H1 (cell line): ENCODE measurements around the gene ISX. TPM values are rescaled to one million over a fixed set of nuclear protein-coding genes. Genes with fewer than 3 reads are reported as not detected.

Experiments
- CTCF ChIA-PET: fragments of 300-600 bp; sonication (Branson Sonifier 250); formaldehyde crosslinking; loops from one replicate; lab custom pipeline; 2021; ENCODE audit not compliant: partially characterized antibody; lab: Charles Lee
- POLR2A ChIA-PET: fragments of 300-600 bp; sonication (Branson Sonifier 250); formaldehyde crosslinking; loops from one replicate; lab custom pipeline; 2021; ENCODE audit warnings: inconsistent platforms; ENCODE audit not compliant: partially characterized antibody; lab: Charles Lee
- DNase-seq, 2 experiments: peaks; one replicate each; pipeline versions ENCODE4 v3.0.0 to v3.0.0-alpha.2; 2010 to 2022; ENCODE audit warnings: low spot score in 2 of 2, low read depth in 1 of 2, mixed read lengths in 1 of 2
- FAIRE-seq: peaks from 2 replicates; lab custom pipeline; 2011; peaks lifted over from hg19 to GRCh38; lab: Jason Lieb, UNC
- H2AFZ ChIP-seq: 2 replicates; pipeline ENCODE4 v1.8.1; 2012; ENCODE audit warnings: low read length, inconsistent platforms
- H2AK5ac ChIP-seq: 2 replicates; pipeline ENCODE4 v1.6.1; 2013; ENCODE audit warnings: low read depth, low read length
- H2BK120ac ChIP-seq: replicated peaks from 2 replicates; pipeline ENCODE3; 2013; ENCODE audit warnings: low read depth, low read length, inconsistent platforms
- H2BK12ac ChIP-seq: 2 replicates; pipeline ENCODE4 v1.6.1; 2013; ENCODE audit warnings: low read depth, low read length
- H2BK15ac ChIP-seq: 2 replicates; pipeline ENCODE4 v1.6.1; 2013; ENCODE audit warnings: low read length
- H2BK20ac ChIP-seq: 2 replicates; pipeline ENCODE4 v1.6.1; 2013; ENCODE audit warnings: low read length
- H2BK5ac ChIP-seq: 2 replicates; pipeline ENCODE4 v1.6.1; 2013; ENCODE audit warnings: low read depth, low read length
- H3K14ac ChIP-seq: 2 replicates; pipeline ENCODE4 v1.6.1; 2013; ENCODE audit warnings: inconsistent platforms; ENCODE audit not compliant: insufficient read length
- H3K18ac ChIP-seq: 2 replicates; pipeline ENCODE4 v1.6.1; 2013; ENCODE audit warnings: low read length; ENCODE audit errors: extremely low read depth
- H3K23ac ChIP-seq: 2 replicates; pipeline ENCODE4 v1.6.1; 2013; ENCODE audit warnings: inconsistent platforms; ENCODE audit not compliant: insufficient read length
- H3K23me2 ChIP-seq: 2 replicates; pipeline ENCODE4 v1.6.1; 2013; ENCODE audit warnings: low read depth, low read length
- H3K27ac ChIP-seq: 2 replicates; pipeline ENCODE4 v1.6.1; 2011; ENCODE audit warnings: low read depth, low read length, inconsistent platforms
- H3K27me3 ChIP-seq, 4 experiments: replicated peaks in 1 of 4; 1 replicate in 1 of 4; 2 replicates in 3 of 4; pipeline versions ENCODE4 v1.6.1 to v1.8.1; 2011 to 2013; ENCODE audit warnings: low read length in 3 of 4, mild to moderate bottlenecking in 3 of 4, inconsistent platforms in 2 of 4, mixed read lengths in 2 of 4, moderate library complexity in 1 of 4; ENCODE audit not compliant: control insufficient read depth in 3 of 4, insufficient read depth in 3 of 4; ENCODE audit errors: extremely low read depth in 1 of 4
- H3K36me3 ChIP-seq, 4 experiments: 2 replicates each; pipeline versions ENCODE4 v1.6.1 to v1.8.1; 2011 to 2013; ENCODE audit warnings: mild to moderate bottlenecking in 4 of 4, low read length in 3 of 4, moderate library complexity in 2 of 4, control low read depth in 1 of 4, inconsistent platforms in 1 of 4; ENCODE audit not compliant: insufficient read depth in 4 of 4, control insufficient read depth in 2 of 4
- H3K4ac ChIP-seq: replicated peaks from 2 replicates; pipeline ENCODE3; 2013; ENCODE audit warnings: low read length, low read depth, mixed read lengths, inconsistent platforms; ENCODE audit not compliant: insufficient read length
- H3K4me1 ChIP-seq, 4 experiments: replicated peaks in 1 of 4; 1 replicate in 1 of 4; 2 replicates in 3 of 4; pipeline versions ENCODE4 v1.6.1 to v1.8.1; 2011 to 2013; ENCODE audit warnings: low read length in 3 of 4, inconsistent platforms in 2 of 4, mixed read lengths in 1 of 4; ENCODE audit not compliant: insufficient read depth in 4 of 4, control insufficient read depth in 3 of 4
- H3K4me2 ChIP-seq, 2 experiments: 2 replicates each; pipeline versions ENCODE4 v1.6.1 to v1.8.1; 2011 to 2013; ENCODE audit warnings: low read depth in 2 of 2, low read length in 2 of 2, control low read depth in 1 of 2, inconsistent platforms in 1 of 2, mild to moderate bottlenecking in 1 of 2; ENCODE audit not compliant: insufficient read depth in 1 of 2
- H3K4me3 ChIP-seq, 4 experiments: fragments of 200-600, 300-600 bp in 1 of 4; sonication (generic), shearing (Covaris generic), sonication (Bioruptor Twin) in 1 of 4; 2 replicates each; pipeline versions ENCODE4 v1.5.1 to v1.8.1; 2011 to 2016; ENCODE audit warnings: low read length in 4 of 4, low read depth in 3 of 4, control low read depth in 2 of 4, inconsistent platforms in 2 of 4, mild to moderate bottlenecking in 2 of 4, mixed read lengths in 1 of 4, moderate library complexity in 1 of 4; ENCODE audit not compliant: insufficient read depth in 2 of 4; ENCODE audit errors: extremely low read depth in 1 of 4
- H3K56ac ChIP-seq: replicated peaks from 2 replicates; pipeline ENCODE3; 2013; ENCODE audit warnings: low read depth, mild to moderate bottlenecking, mixed read lengths, low read length, inconsistent platforms; ENCODE audit not compliant: insufficient read length
- H3K79me1 ChIP-seq: 2 replicates; pipeline ENCODE4 v1.6.1; 2013; ENCODE audit warnings: low read depth, low read length, control low read depth
- H3K79me2 ChIP-seq, 2 experiments: 2 replicates each; pipeline versions ENCODE4 v1.6.1 to v1.8.1; 2012 to 2013; ENCODE audit warnings: low read length in 2 of 2, mild to moderate bottlenecking in 2 of 2, inconsistent platforms in 1 of 2; ENCODE audit not compliant: insufficient read depth in 2 of 2, control insufficient read depth in 1 of 2
- H3K9ac ChIP-seq, 4 experiments: replicated peaks in 1 of 4; 1 replicate in 1 of 4; 2 replicates in 3 of 4; pipeline versions ENCODE4 v1.6.1 to v1.8.1; 2011 to 2013; ENCODE audit warnings: low read depth in 3 of 4, low read length in 3 of 4, control low read depth in 2 of 4, mild to moderate bottlenecking in 2 of 4, moderate library complexity in 2 of 4, inconsistent platforms in 1 of 4; ENCODE audit errors: extremely low read depth in 1 of 4
- H3K9me3 ChIP-seq, 2 experiments: 2 replicates each; pipeline versions ENCODE4 v1.6.1 to v1.8.1; 2012 to 2013; ENCODE audit warnings: mild to moderate bottlenecking in 2 of 2, moderate library complexity in 2 of 2, control low read depth in 1 of 2, inconsistent platforms in 1 of 2, low read depth in 1 of 2, low read length in 1 of 2, mixed read lengths in 1 of 2; ENCODE audit not compliant: insufficient read depth in 2 of 2
- H4K20me1 ChIP-seq, 2 experiments: replicated peaks in 1 of 2; 2 replicates each; pipeline versions ENCODE3 to v1.8.1; 2011 to 2013; ENCODE audit warnings: inconsistent platforms in 2 of 2, low read length in 2 of 2, mild to moderate bottlenecking in 1 of 2; ENCODE audit not compliant: insufficient read depth in 2 of 2, control insufficient read depth in 1 of 2
- H4K5ac ChIP-seq: 2 replicates; pipeline ENCODE4 v1.6.1; 2013; ENCODE audit warnings: low read length, low read depth, mixed read lengths, inconsistent platforms; ENCODE audit not compliant: insufficient read length
- H4K8ac ChIP-seq: 2 replicates; pipeline ENCODE4 v1.8.0; 2013; ENCODE audit warnings: mild to moderate bottlenecking, moderate library complexity, low read length, inconsistent platforms; ENCODE audit not compliant: insufficient read depth; ENCODE audit errors: extremely low read depth
- H4K91ac ChIP-seq: replicated peaks from 2 replicates; pipeline ENCODE3; 2013; ENCODE audit warnings: low read length, mixed read lengths, inconsistent platforms; ENCODE audit not compliant: insufficient read length
- ASH2L ChIP-seq: fragments of 200-600, 300-600 bp; sonication (generic); IDR thresholded peaks from one replicate; pipeline ENCODE4 v1.7.1; 2017; ENCODE audit warnings: low read length
- BACH1 ChIP-seq: IDR thresholded peaks from 2 replicates; pipeline ENCODE4 v1.6.1; 2012; ENCODE audit warnings: low read length, improper control_type of control experiment
- CHD2 ChIP-seq: IDR thresholded peaks from 2 replicates; pipeline ENCODE4 v1.6.1; 2012; ENCODE audit warnings: low read length, improper control_type of control experiment
- JUN ChIP-seq: IDR thresholded peaks from 2 replicates; pipeline ENCODE4 v1.6.1; 2011; ENCODE audit warnings: low read depth, mild to moderate bottlenecking, improper control_type of control experiment, low read length
- PHF8 ChIP-seq: fragments of 200-600 bp; sonication (generic); conservative IDR thresholded peaks from 2 replicates; pipeline ENCODE4 v1.7.1; 2012; ENCODE audit warnings: low read depth, mild to moderate bottlenecking, inconsistent platforms, low read length, moderate library complexity
- SUZ12 ChIP-seq: fragments of 200-600 bp; sonication (generic); IDR thresholded peaks from 2 replicates; pipeline ENCODE4 v1.6.1; 2012; ENCODE audit warnings: mild to moderate bottlenecking, inconsistent platforms, low read length, moderate library complexity, mixed read lengths
- whole genome bisulfite sequencing, 2 experiments: shearing (Covaris generic) in 1 of 2; methylation state at CpG; one replicate each; pipeline versions ENCODE4 v1.1.6 to v1.1.7; 2013 to 2015; ENCODE audit warnings: low lambda C conversion rate in 2 of 2, mixed read lengths in 2 of 2, inconsistent platforms in 1 of 2, low coverage in 1 of 2, missing lambda C conversion rate in 1 of 2; ENCODE audit not compliant: insufficient replicate concordance in 2 of 2, insufficient coverage in 1 of 2, insufficient read length in 1 of 2; ENCODE audit errors: extremely low coverage in 1 of 2, missing lambda C conversion rate in 1 of 2; 5-methylcytosine and 5-hydroxymethylcytosine counted together
- polyA plus RNA-seq, 7 experiments: library from polyadenylated mRNA; depleted of rRNA in 3 of 7; stranded (reverse) in 5 of 7; unstranded in 2 of 7; fragments of >200 nt in 5 of 7; fragments of 200-250 nt in 2 of 7; gene quantifications; 1 replicate in 5 of 7; 2 replicates in 1 of 7; 4 replicates in 1 of 7; pipeline versions ENCODE4 v1.2.1 to v1.2.3, GENCODE V29; 2011 to 2013; ENCODE audit warnings: missing spikeins in 2 of 7, mixed read lengths in 2 of 7
- total RNA-seq: library from RNA; stranded (reverse); fragmentation: NEBNext Ultra II Directional; extraction: Animal tissue kit (Norgen Biotek cat#: 25700); gene quantifications from 2 replicates; pipeline ENCODE4 v1.2.1, GENCODE V29; 2021

Gene ISX
- total and polyA plus RNA-seq, 2 of the 8 experiments (the other 6 are each of a cell fraction or from before 2014, with no cell fraction given): not detected

DNA sequence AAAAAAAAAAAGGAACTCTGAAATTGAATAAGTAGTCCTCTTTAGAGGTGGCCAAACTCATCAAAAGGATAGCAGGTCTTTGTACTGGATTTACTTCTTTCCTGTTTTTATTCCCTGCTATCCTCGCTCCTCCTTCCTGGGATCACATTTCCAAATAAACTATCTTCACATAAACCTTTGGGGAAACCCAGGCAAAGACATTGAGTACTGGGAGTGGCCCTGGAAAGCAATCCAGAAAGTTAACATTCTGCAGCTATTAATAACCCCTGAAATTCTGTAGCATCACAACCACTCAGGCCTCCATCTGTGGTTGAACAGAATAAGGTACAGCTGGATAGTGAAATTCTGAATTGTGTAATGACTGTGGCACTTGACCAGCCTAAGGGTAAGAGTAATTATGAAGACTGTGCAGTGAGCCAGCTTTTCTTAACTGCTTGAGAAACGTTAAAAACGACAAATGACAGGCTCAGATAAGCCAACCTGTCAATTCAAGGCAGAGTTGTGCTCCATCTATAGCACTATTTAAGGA lies 58.8 kb downstream of the ISX start:
- Histone ChIP-seq H4K91ac (no peak overlapping the region), H3K79me2 (no peaks in the 10 kb centered on the region), H4K5ac (no peak overlapping the region), H3K18ac (no peak overlapping the region), H3K4me2 (no peak overlapping the region), H4K8ac (no peak overlapping the region), H3K23ac (no peak overlapping the region), H2BK5ac (no peak overlapping the region), H3K14ac (no peak overlapping the region), H3K36me3 (no peaks in the 10 kb centered on the region), H3K9ac (no peak overlapping the region), H2BK15ac (no peak overlapping the region), H3K23me2 (no peaks in the 10 kb centered on the region), H3K27ac (no peak overlapping the region), H3K9me3 (no peaks in the 10 kb centered on the region), H2BK12ac (no peak overlapping the region), H3K79me1 (no peaks in the 10 kb centered on the region), H2BK20ac (no peak overlapping the region), H2AK5ac (no peak overlapping the region), H2AFZ (no peak overlapping the region), H2BK120ac (no peak overlapping the region), H3K4me3 (no peak overlapping the region), H3K27me3 (no peaks in the 10 kb centered on the region), H3K56ac (no peak overlapping the region)
- POLR2A ChIA-PET: no interaction called here
- no peak for FAIRE-seq
- 86% methylated on average over 3 of the region's 3 CpGs; no CpG with 5 or more reads in 1 of the 2 experiments for WGBS, 2 experiments
- DNase-seq: no peak
- TF ChIP-seq CHD2 (no peak), ASH2L (no peak), BACH1 (no peak), JUN (no peak), PHF8 (no peak), SUZ12 (no peak)
- TF ChIP-seq, all 59 proteins: peak for 0
- CTCF ChIA-PET: interaction anchor here (1.2 to 3.9 kb wide), 4 partner anchors 9 to 82 kb away, joined by 3 to 13 read pairs (median 4); no protein-coding TSS in a partner anchor
- no peaks in the 10 kb centered on the region for H3K4me1 ChIP-seq
- no peak overlapping the region for H3K4ac ChIP-seq
- H4K20me1 ChIP-seq: no peaks in the 10 kb centered on the region
